ENCODE measurements around the gene PYY. TPM values are rescaled to one million over a fixed set of nuclear protein-coding genes. Genes with fewer than 3 reads are reported as not detected.

The PYY gene
- total RNA-seq, 1 donor from 2014 or later: not detected

DNA sequence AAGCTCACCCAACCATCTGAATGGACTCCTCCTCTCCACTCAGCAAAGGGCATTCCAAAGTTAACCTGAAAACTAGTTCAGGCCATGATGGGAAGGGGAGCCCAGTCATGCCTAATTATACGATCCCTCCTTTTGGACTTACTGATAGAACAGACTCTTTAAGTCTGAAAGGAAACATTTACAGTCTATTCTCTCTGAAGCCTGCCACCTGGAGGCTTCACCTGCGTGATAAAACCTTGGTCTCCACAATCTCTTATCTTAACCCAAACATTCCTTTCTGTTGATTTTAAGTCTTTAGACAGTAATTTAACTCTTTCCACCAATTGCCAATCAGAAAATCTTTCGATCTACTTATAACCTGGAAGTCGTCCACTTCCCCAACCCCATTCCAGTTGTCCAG is 37.4 kb downstream of the PYY start:
- no peak overlapping the region for H3K4me3 ChIP-seq (ENCODE audit: low read depth, low read length)
- no peak for TF ChIP-seq CTCF (conservative IDR thresholded peaks at IDR 0.05; ENCODE audit: low read depth, low read length)
- DNase-seq (ENCODE audit: low read depth): no peak

- no peak for DNase-seq (ENCODE audit: low read depth)
- H3K4me3 ChIP-seq (ENCODE audit: low read depth, low read length): no peak overlapping the region
These were observed 38.2 kb downstream of the PYY start for GRCh38 chr17:43915559-43915958.

DNA sequence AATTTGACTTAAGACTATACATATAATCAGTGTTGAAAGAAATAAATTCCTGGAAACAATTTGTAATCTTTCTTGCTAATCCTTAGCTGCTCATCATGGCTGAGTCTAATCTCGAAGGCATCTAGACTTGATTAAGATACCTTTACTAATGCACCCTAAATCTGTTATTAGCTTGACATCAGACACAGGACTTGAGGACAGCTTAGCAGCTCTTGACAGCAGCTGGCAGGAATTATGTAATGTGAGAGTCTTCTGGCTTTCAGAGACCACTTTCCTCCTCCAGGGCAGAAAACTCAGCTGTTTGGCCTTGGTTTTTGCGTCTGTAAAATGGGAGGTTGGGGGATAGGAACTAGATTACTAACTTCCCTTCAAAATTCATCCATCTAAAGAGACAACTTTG is 39.3 kb downstream of the PYY start:
- no peak overlapping the region for H3K4me3 ChIP-seq (ENCODE audit: low read depth, low read length)
- DNase-seq (ENCODE audit: low read depth): no peak
- no peak for TF ChIP-seq CTCF (conservative IDR thresholded peaks at IDR 0.05; ENCODE audit: low read depth, low read length)

More at GRCh38 chr17:43915559-43915958, 38.2 kb downstream of the PYY start:
- no peak for TF ChIP-seq CTCF (conservative IDR thresholded peaks at IDR 0.05; ENCODE audit: low read depth, low read length)

- no peak for TF ChIP-seq CTCF (conservative IDR thresholded peaks at IDR 0.05; ENCODE audit: low read depth, low read length)
- H3K4me3 ChIP-seq (ENCODE audit: low read depth, low read length): no peak overlapping the region
- no peak for DNase-seq (ENCODE audit: low read depth)
These were observed 40.2 kb downstream of the PYY start for GRCh38 chr17:43913584-43913983.

DNA sequence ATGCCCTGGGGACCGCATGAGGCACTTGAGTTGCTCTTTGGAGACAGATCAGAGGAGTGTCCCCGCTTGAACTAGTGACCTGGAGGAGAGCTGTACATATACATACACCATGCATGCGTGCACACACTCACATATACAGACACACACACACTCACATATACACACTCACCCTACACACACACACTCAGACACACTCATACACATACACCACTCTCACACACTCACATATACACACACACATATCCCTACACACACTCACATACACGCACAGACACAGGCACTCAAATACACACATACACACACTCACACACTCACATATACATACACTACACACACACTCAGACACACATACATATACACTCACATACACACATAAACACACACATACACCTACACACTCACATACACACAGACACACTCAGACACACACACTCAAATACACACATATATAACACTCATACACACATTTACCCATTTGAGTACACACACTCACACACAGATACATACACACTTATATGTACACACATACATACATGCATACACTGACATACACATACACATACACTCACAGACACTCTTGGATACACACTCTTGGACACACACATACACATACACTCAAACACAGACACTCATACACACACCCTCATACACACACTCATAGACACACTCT is 41.0 kb downstream of the PYY start:
- DNase-seq (ENCODE audit: low read depth): no peak
- TF ChIP-seq CTCF (conservative IDR thresholded peaks at IDR 0.05; ENCODE audit: low read depth, low read length): no peak
- no peak overlapping the region for H3K4me3 ChIP-seq (ENCODE audit: low read depth, low read length)

DNA sequence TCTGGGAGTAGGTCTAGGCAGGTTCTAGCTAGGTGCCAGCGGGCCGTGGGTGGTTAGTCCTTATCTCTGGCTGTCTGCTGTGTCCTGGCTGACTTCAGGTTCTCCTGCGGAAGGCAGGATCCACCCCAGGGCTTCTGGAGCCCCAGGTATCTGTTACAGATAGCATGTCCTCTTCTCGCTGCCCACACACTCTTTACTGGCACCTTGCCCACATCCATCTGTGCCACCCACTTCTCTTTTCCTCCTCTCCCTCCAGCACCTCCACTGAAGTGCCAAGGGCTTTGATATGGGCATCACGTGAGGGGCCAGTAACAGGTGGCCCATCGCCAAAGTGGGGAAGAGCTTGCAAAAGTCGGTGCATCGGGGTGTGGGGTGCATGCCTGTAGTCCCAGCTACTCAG is 41.8 kb downstream of the PYY start:
- no peak for DNase-seq (ENCODE audit: low read depth)
- H3K4me3 ChIP-seq (ENCODE audit: low read depth, low read length): no peak overlapping the region
- no peak for TF ChIP-seq CTCF (conservative IDR thresholded peaks at IDR 0.05; ENCODE audit: low read depth, low read length)

DNA sequence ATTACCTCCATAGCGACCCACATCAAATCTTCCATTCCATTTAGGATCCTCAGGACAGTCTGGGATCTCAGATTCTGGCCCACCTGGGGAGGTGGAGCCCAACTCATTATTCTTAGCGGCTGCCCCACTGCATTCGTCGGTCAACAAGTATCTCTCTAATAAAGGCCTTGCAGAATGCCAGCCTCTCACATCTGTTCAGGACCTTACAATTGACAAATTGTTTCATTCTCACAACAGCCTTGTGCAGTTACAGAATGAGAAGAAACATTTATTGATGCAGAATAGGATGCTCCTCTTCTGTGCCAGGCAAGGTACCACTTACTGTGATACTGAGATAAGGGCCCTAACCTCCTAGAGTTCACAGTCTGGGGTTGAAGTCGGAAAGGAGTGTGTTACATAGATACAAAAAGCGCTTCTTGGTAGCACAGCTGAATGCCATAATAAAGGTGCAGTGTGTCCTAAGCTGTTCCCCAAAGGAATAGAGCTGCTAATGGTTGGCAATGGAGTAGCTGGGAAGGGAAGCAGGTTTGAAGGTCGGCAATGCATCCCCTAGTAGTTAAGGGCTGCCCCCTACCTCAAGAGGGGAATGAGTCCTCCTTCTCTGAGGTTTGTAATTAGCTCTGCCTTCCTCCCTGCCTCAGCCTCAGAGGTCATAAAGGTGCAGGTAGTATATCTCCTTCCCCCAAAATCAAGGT is 44.1 kb downstream of the PYY start:
- no peak overlapping the region for H3K4me3 ChIP-seq (ENCODE audit: low read depth, low read length)
- TF ChIP-seq CTCF (conservative IDR thresholded peaks at IDR 0.05; ENCODE audit: low read depth, low read length): no peak
- no peak for DNase-seq (ENCODE audit: low read depth)
